Motor neuron (in vitro differentiated cells): Measurements from ENCODE around the gene LOXHD1. TPM values are rescaled to one million over a fixed set of nuclear protein-coding genes. Genes with fewer than 3 reads are reported as not detected.
A peak's percentile ranks its signal among the peaks of the same experiment; 100 is the strongest.

ENCODE experiments used
- ATAC-seq, 8 experiments: fragments of 200-7000 bp; cut with Tn5 transposase; replicated peaks in 6 of 8; 2 replicates each; pipeline ENCODE4 v1.8.0; 2021; ENCODE audit warnings: mild to moderate bottlenecking in 8 of 8, moderate library complexity in 8 of 8
- H3K27ac ChIP-seq, 2 donors: fragments of 250-450 bp; sonication (Bioruptor Pico); 2 replicates each; pipeline ENCODE4 v1.9.0; 2021; ENCODE audit warnings: antibody characterized with exemption in 2 of 2, mild to moderate bottlenecking in 2 of 2, moderate library complexity in 1 of 2
- H3K4me1 ChIP-seq, 2 donors: fragments of 250-450 bp; sonication (Bioruptor Pico); replicated peaks in 1 of 2; 2 replicates each; pipeline ENCODE4 v1.6.1; 2021; ENCODE audit warnings: antibody characterized with exemption in 2 of 2, mild to moderate bottlenecking in 2 of 2, moderate library complexity in 1 of 2
- H3K4me3 ChIP-seq, 5 donors: fragments of 250-450 bp; sonication (Bioruptor Pico); 2 replicates each; pipeline ENCODE4 v1.9.0; 2021; ENCODE audit warnings: antibody characterized with exemption in 5 of 5, mild to moderate bottlenecking in 5 of 5, moderate library complexity in 4 of 5
- WGBS, 10 experiments: fragments of 450-650 bp; shearing (Covaris generic); methylation state at CpG; one replicate each; pipeline ENCODE4 v1.0.0; 2022; 5-methylcytosine and 5-hydroxymethylcytosine counted together
- in situ Hi-C, 9 experiments: fragments of 400-800 bp; cut with MboI; loops; one replicate each; pipeline ENCODE4 v1.15.0; 2021; ENCODE audit warnings: low sequenced_read_pairs in 9 of 9, low pct_unique_long_range_greater_than_20kb in 2 of 9; ENCODE audit not compliant: unreplicated experiment in 9 of 9
- total RNA-seq, 8 experiments: library from RNA; unstranded; fragments of 300-600 nt; gene quantifications; 2 replicates each; pipeline versions ENCODE4 v1.2.3 to v1.2.4, GENCODE V29; 2022

Gene LOXHD1
- total RNA-seq, result under 1 TPM in 6 of 8 experiments, not detected in 2; 0.05 to 0.66 (median 0.18) TPM

DNA sequence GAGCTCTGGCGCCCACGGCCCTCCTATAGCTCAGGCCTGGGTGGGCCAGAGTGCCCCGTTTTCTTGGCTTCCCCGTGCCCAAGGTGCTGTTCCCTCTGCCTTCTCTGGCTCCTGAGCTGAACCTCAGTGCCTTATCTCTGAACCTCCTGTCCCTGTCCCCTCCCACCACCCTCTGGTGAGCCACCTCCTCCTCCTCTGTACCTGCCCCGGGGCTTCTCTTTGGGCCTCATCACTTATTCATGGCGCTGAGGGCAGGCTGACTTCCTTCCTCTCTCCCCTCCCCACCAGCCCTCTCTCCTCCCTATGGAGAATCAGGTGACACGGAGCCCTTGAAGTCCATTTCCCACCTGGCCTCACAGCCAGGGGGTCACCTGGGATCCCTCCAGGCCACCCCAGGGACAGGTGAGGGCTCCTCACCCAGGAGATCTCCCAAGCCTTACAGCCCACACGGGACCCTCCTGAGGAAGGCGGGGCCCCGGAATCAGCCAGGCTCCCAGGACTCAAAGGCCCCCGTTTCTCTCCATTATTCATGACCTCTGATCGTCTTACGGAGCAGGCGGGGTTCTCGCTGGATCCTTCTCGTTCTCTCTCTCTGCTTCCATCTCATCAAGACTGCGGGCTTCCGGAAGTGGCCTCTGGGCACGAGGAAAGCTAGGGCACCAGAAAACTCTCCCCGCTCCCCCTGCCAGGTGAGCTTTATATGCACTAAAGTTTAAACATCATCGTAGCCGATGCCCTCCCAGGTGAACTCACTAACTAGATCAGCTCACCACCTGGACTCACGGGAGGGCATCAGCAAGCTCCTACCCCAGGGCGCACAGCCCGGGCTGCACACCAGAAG is at the start of gene LOXHD1:
LOXHD1 (minus strand) TSS at position 106 of the 841 bp plus-strand sequence. CDS start 187 bp downstream, outside the sequence.
- 20 to 90% (median 85%) methylated on average over 1 to 15 of the region's 25 CpGs; no CpG with 5 or more reads in 3 of the 10 experiments for WGBS, 10 experiments
- no peak within 1 kb of the TSS for H3K4me3 ChIP-seq
- peaks cover 0 to 4% of the 10 kb centered on the region in 2 donors for H3K4me1 ChIP-seq
- no peak for ATAC-seq
- no peak within 1 kb of the TSS for H3K27ac ChIP-seq
- in situ Hi-C loops, result loop anchor here (10.0 to 25.0 kb wide), 5 partner anchors 370 to 520 kb away; a partner anchor contains a TSS

DNA sequence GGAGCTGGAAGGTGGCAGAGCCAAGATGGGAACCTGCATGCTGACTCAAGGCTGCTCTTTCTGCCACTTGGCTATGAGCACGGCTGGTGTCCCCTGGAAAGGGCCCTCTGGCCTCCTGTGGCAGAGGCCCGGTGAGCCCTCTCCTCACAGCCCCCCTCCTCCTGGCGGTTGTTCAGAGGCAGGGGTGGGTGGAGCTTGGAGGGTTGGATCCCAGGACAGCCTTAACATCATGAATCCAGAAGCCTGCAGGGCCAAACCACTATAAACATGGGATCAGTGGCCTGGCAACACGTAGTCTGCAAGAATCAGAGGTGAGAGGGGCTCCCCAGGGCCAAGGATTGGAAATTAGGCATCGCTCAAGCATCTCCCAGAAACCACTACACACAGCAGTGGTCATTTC is 48.5 kb upstream of the LOXHD1 start:
- 0 to 100% (median 47%) methylated on average over 1 to 4 of the region's 5 CpGs; no CpG with 5 or more reads in 2 of the 10 experiments for WGBS, 10 experiments
- in situ Hi-C loops, result no loop called here
- no peak overlapping the region for H3K4me3 ChIP-seq
- peak in 6 of 8 experiments; percentile 41 to 95 (median 91) for ATAC-seq
- H3K27ac ChIP-seq, result no peak overlapping the region
- peaks cover 7% of the 10 kb centered on the region in 2 donors for H3K4me1 ChIP-seq

DNA sequence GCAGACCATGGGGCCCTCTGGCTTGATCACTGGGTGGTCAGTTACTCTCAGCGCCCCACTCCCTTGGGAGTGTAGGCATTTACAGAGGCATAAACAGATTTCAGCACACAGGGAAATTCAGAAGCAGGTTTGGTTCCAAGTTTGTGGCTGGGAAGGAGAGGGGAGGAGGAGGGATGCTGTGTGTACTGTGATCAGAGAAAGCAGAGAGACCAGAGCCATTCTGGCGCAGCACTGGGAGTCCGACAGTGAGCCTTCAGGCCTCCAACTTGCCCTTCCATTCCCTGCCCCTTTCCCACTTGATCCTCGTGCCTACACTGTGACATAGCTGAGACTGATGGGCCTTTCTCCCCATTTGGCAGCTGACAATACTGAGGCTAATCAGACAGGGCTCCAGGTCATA is 47.8 kb upstream of the LOXHD1 start:
- in situ Hi-C loops, result no loop called here
- H3K4me3 ChIP-seq, result no peak overlapping the region
- no peak for ATAC-seq
- 0 to 80% (median 29%) methylated on average over 1 of the region's 4 CpGs; no CpG with 5 or more reads in 7 of the 10 experiments for WGBS, 10 experiments
- H3K27ac ChIP-seq, result no peak overlapping the region
- H3K4me1 ChIP-seq, result peaks cover 13 to 14% of the 10 kb centered on the region in 2 donors

GRCh38 chr18:46704189-46704588 is 47.2 kb upstream of the LOXHD1 start:
- no peak for ATAC-seq
- Histone ChIP-seq H3K4me3 (no peak overlapping the region), H3K4me1 (peaks cover 13 to 14% of the 10 kb centered on the region in 2 donors), H3K27ac (no peak overlapping the region)
- 33 to 100% (median 85%) methylated on average over 1 to 4 of the region's 7 CpGs; no CpG with 5 or more reads in 3 of the 10 experiments for WGBS, 10 experiments
- in situ Hi-C loops, result no loop called here

DNA sequence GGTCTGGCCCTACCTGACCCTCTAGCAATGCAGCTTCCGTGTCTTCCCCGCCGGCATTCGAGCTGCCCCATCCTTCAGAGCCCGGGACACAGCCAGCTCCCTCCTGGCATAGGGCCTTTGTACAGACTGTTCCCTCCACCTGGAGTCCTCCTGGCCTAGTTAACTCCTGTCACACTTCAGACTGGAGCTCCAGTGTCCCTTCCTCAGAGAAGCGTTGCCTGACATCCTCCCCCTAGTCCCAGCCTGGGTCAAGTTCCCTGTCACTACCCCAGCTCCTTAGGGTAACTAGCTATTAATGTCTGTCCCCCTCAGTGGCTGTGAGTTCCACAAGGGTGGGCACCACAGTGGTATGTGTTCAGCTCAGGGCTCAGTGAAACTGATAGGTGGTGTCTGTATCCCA is 45.5 kb upstream of the LOXHD1 start:
- 0 to 96% methylated on average over 1 to 4 of the region's 6 CpGs; no CpG with 5 or more reads in 8 of the 10 experiments for WGBS, 10 experiments
- in situ Hi-C loops, result no loop called here

GRCh38 chr18:46700066-46700824 is 43.2 kb upstream of the LOXHD1 start:
- Histone ChIP-seq H3K27ac (peak overlapping the region; percentile 25 to 72), H3K4me1 (peaks cover 9 to 10% of the 10 kb centered on the region in 2 donors), H3K4me3 (no peak overlapping the region)
- in situ Hi-C loops, result no loop called here
- peak in 3 of 8 experiments; percentile 52 to 70 (median 61) for ATAC-seq
- 0 to 38% (median 22%) methylated on average over 1 to 3 of the region's 5 CpGs; no CpG with 5 or more reads in 5 of the 10 experiments for WGBS, 10 experiments

More for the DNA sequence above, 45.5 kb upstream of the LOXHD1 start:
- Histone ChIP-seq H3K4me3 (no peak overlapping the region), H3K4me1 (peaks cover 13 to 14% of the 10 kb centered on the region in 2 donors), H3K27ac (no peak overlapping the region)
- no peak for ATAC-seq

GRCh38 chr18:46696702-46697101 is 39.7 kb upstream of the LOXHD1 start:
- in situ Hi-C loops, result no loop called here
- peaks cover 9% of the 10 kb centered on the region in 2 donors for H3K4me1 ChIP-seq
- H3K4me3 ChIP-seq, result no peak overlapping the region
- no peak overlapping the region for H3K27ac ChIP-seq
- ATAC-seq, result no peak

DNA sequence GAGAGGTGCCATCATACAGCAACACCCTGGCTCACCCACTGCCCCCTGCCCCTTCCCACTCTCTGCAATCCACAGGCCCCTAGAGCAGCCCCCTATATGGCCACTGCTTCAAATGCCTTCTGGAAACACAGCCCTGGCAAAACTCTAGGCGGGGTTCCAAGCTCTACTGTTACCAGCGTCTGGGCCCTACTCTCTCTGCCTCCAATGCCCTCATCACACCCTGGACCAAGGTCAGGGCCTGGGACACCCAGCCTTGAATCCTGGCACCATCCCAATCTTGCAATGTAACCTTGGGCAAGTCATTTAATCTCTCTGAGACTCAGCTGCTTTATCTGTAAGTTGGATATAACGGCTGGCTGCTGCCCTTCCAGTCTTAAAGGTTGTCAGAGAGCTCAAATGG is 39.2 kb upstream of the LOXHD1 start:
- Histone ChIP-seq H3K4me3 (no peak overlapping the region), H3K27ac (no peak overlapping the region), H3K4me1 (peaks cover 9% of the 10 kb centered on the region in 2 donors)
- no peak for ATAC-seq
- whole genome bisulfite sequencing, 10 experiments, result 0 to 100% (median 80%) methylated on average over 1 of the region's 3 CpGs; no CpG with 5 or more reads in 3 of the 10 experiments
- in situ Hi-C loops, result no loop called here

- ATAC-seq, result no peak
- in situ Hi-C loops, result no loop called here
- no peaks in the 10 kb centered on the region for H3K4me1 ChIP-seq
- 0 to 100% (median 97%) methylated on average over 1 to 2 of the region's 2 CpGs; no CpG with 5 or more reads in 1 of the 10 experiments for WGBS, 10 experiments
- H3K27ac ChIP-seq, result no peak overlapping the region
- H3K4me3 ChIP-seq, result no peak overlapping the region
Measured at GRCh38 chr18:46693996-46694395, 37.0 kb upstream of the LOXHD1 start.

GRCh38 chr18:46688853-46689525 is 32.0 kb upstream of the LOXHD1 start:
- H3K4me1 ChIP-seq, result no peaks in the 10 kb centered on the region
- 0 to 83% (median 66%) methylated on average over 1 to 2 of the region's 12 CpGs; no CpG with 5 or more reads in 6 of the 10 experiments for WGBS, 10 experiments
- peak in 3 of 8 experiments; percentile 50 to 71 (median 69) for ATAC-seq
- no peak overlapping the region for H3K27ac ChIP-seq
- no peak overlapping the region for H3K4me3 ChIP-seq
- in situ Hi-C loops, result no loop called here

- WGBS, 10 experiments, result 20 to 100% (median 93%) methylated on average over 1 to 4 of the region's 9 CpGs; no CpG with 5 or more reads in 6 of the 10 experiments
- Histone ChIP-seq H3K27ac (no peak overlapping the region), H3K4me3 (no peak overlapping the region), H3K4me1 (no peaks in the 10 kb centered on the region)
- ATAC-seq, result no peak
- in situ Hi-C loops, result no loop called here
Measured at GRCh38 chr18:46686186-46686585, 29.2 kb upstream of the LOXHD1 start.

- no peaks in the 10 kb centered on the region for H3K4me1 ChIP-seq
- no peak overlapping the region for H3K27ac ChIP-seq
- no peak overlapping the region for H3K4me3 ChIP-seq
- ATAC-seq, result no peak
- in situ Hi-C loops, result no loop called here
- WGBS, 10 experiments, result 44 to 100% (median 95%) methylated on average over 1 to 4 of the region's 4 CpGs; no CpG with 5 or more reads in 2 of the 10 experiments
Measured at GRCh38 chr18:46683252-46683651, 26.2 kb upstream of the LOXHD1 start.
